Breast epithelium (tissue), 4 donors: Measurements from ENCODE around the gene CARD10. TPM values are rescaled to one million over a fixed set of nuclear protein-coding genes. Genes with fewer than 3 reads are reported as not detected.

Experiments used
- DNase-seq, 2 donors: peaks; one replicate each; pipeline ENCODE4 v3.0.0-alpha.2; 2019; ENCODE audit warnings: low spot score in 2 of 2
- H3K27ac ChIP-seq, 2 donors: fragments of 200-600 bp; sonication (generic) in 1 of 2; one replicate each; pipeline ENCODE4 v1.5.1; 2016 to 2019; ENCODE audit warnings: mild to moderate bottlenecking in 1 of 2
- H3K27me3 ChIP-seq, 2 donors: fragments of 200-600 bp; sonication (generic) in 1 of 2; one replicate each; pipeline versions ENCODE4 v1.5.1 to v1.6.0; 2017 to 2019; ENCODE audit warnings: control low read depth in 1 of 2, mild to moderate bottlenecking in 1 of 2
- H3K36me3 ChIP-seq: fragments of 200-600 bp; one replicate; pipeline ENCODE4 v1.5.1; 2019
- H3K4me1 ChIP-seq, 2 donors: fragments of 200-600 bp; sonication (generic); one replicate each; pipeline ENCODE4 v1.5.1; 2016 to 2019; ENCODE audit warnings: control low read depth in 1 of 2
- H3K4me3 ChIP-seq, 3 donors: fragments of 200-600 bp; sonication (generic); 1 replicate in 2 of 3; 2 replicates in 1 of 3; pipeline ENCODE4 v1.5.1; 2016 to 2019; ENCODE audit warnings: mild to moderate bottlenecking in 3 of 3, moderate library complexity in 2 of 3
- H3K9me3 ChIP-seq, 2 donors: fragments of 200-600 bp; sonication (generic) in 1 of 2; one replicate each; pipeline ENCODE4 v1.5.1; 2016 to 2019; ENCODE audit warnings: control low read depth in 1 of 2
- POLR2A ChIP-seq: fragments of 450-650 bp; IDR thresholded peaks from one replicate; pipeline ENCODE4 v1.6.1; 2016; ENCODE audit warnings: antibody characterized with exemption, mild to moderate bottlenecking, moderate library complexity
- POLR2AphosphoS5 ChIP-seq, 3 donors: sonication (generic); formaldehyde crosslinking; IDR thresholded peaks; one replicate each; pipeline ENCODE4 v1.6.1; 2017; ENCODE audit warnings: antibody characterized with exemption in 3 of 3
- intact Hi-C: fragments of 100-400 bp; cut with DNase I; formaldehyde crosslinking; loops from one replicate; pipeline ENCODE4 v1.15.1; 2023; ENCODE audit warnings: low total_unique reads
- total RNA-seq, 3 donors: library from RNA; depleted of rRNA; stranded (reverse); fragments of >200 nt; gene quantifications; one replicate each; pipeline ENCODE4 v1.1.0, GENCODE V29; 2016
- TF ChIP-seq, protein P1 (sequence below), 3 donors: fragments of 450-650 bp; IDR thresholded peaks; one replicate each; pipeline ENCODE4 v1.5.1; 2016 to 2017; ENCODE audit warnings: antibody characterized with exemption in 3 of 3, mild to moderate bottlenecking in 3 of 3, moderate library complexity in 3 of 3

The CARD10 gene
- total RNA-seq, 3 donors from 2014 or later = 2.9 to 12.1 (median 10.2) TPM

DNA sequence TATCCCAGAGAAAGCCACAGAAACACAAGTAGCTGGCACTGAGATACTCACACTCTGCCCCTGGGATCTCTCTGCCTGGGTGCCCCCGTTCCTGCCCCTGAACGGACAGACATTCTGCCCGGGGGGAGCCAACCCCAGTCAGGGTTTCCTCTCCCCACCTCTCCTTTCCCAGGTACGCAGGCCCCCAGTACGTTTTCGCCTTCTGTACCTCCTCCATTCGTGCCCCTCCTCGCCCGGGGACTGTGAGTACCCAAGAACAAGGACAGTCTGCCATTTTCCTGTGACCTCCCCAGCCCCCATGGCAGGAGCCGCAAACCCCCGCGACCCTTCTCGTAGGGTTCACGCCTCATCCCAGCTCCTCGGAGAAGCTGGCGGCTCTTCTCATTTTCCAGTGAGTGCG, 62.9 kb downstream of the CARD10 start:
- Histone ChIP-seq H3K27ac (no peak overlapping the region), H3K9me3 (no peaks in the 10 kb centered on the region), H3K4me3 (no peak overlapping the region), H3K4me1 (no peaks in the 10 kb centered on the region), H3K36me3 (no peaks in the 10 kb centered on the region), H3K27me3 (peaks cover 0 to 24% of the 10 kb centered on the region in 2 donors)
- no peak for DNase-seq
- intact Hi-C loops = no loop called here
- TF ChIP-seq, protein P1, sequence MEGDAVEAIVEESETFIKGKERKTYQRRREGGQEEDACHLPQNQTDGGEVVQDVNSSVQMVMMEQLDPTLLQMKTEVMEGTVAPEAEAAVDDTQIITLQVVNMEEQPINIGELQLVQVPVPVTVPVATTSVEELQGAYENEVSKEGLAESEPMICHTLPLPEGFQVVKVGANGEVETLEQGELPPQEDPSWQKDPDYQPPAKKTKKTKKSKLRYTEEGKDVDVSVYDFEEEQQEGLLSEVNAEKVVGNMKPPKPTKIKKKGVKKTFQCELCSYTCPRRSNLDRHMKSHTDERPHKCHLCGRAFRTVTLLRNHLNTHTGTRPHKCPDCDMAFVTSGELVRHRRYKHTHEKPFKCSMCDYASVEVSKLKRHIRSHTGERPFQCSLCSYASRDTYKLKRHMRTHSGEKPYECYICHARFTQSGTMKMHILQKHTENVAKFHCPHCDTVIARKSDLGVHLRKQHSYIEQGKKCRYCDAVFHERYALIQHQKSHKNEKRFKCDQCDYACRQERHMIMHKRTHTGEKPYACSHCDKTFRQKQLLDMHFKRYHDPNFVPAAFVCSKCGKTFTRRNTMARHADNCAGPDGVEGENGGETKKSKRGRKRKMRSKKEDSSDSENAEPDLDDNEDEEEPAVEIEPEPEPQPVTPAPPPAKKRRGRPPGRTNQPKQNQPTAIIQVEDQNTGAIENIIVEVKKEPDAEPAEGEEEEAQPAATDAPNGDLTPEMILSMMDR (IDR thresholded peaks at IDR 0.05) = no peak
- TF ChIP-seq POLR2AphosphoS5 (IDR thresholded peaks at IDR 0.05) (no peak), POLR2A (no peak)

- Histone ChIP-seq H3K36me3 (no peaks in the 10 kb centered on the region), H3K4me3 (no peak overlapping the region), H3K27me3 (peaks cover 0 to 24% of the 10 kb centered on the region in 2 donors), H3K4me1 (no peaks in the 10 kb centered on the region), H3K9me3 (no peaks in the 10 kb centered on the region), H3K27ac (no peak overlapping the region)
- TF ChIP-seq POLR2AphosphoS5 (IDR thresholded peaks at IDR 0.05) (no peak), POLR2A (no peak)
- TF ChIP-seq, protein P1 (IDR thresholded peaks at IDR 0.05) = no peak
- no peak for DNase-seq
- intact Hi-C loops = no loop called here
These were observed 63.3 kb downstream of the CARD10 start for GRCh38 chr22:37455896-37456295.

GRCh38 chr22:37454857-37455686, 64.1 kb downstream of the CARD10 start:
- intact Hi-C loops = no loop called here
- Histone ChIP-seq H3K4me1 (no peaks in the 10 kb centered on the region), H3K27ac (no peak overlapping the region), H3K4me3 (no peak overlapping the region), H3K36me3 (no peaks in the 10 kb centered on the region), H3K9me3 (no peaks in the 10 kb centered on the region), H3K27me3 (peaks cover 0 to 24% of the 10 kb centered on the region in 2 donors)
- no peak for DNase-seq
- TF ChIP-seq, protein P1 (IDR thresholded peaks at IDR 0.05) = no peak
- no peak for TF ChIP-seq POLR2AphosphoS5 (IDR thresholded peaks at IDR 0.05)

DNA sequence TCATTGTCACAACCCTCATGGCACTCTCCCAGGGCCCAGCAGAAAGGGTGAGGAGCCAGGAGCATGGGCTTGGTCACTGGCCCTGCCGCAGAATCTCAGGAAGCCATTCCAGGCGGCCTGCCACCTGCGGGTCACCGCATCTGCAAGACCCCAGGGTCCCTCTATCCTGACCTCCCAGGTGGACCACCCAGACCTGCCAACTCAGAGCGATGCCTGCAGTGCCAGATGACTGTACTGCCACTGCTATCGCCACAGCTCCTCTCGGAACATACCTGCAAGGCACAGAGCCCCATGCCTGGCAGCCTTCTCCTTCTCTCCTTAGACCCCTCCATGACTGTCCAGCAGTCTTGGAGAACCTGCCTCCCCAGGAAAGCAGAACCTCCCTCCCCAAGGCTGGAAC, 65.5 kb downstream of the CARD10 start:
- intact Hi-C loops = no loop called here
- peaks cover 0 to 32% of the 10 kb centered on the region in 2 donors for H3K27me3 ChIP-seq
- H3K27ac ChIP-seq = no peak overlapping the region
- H3K9me3 ChIP-seq = no peaks in the 10 kb centered on the region
- H3K4me1 ChIP-seq = no peaks in the 10 kb centered on the region
- no peak overlapping the region for H3K4me3 ChIP-seq
- TF ChIP-seq POLR2A = no peak
- no peak for TF ChIP-seq POLR2AphosphoS5 (IDR thresholded peaks at IDR 0.05)
- TF ChIP-seq, protein P1 (IDR thresholded peaks at IDR 0.05) = no peak
- no peak for DNase-seq
- H3K36me3 ChIP-seq = no peaks in the 10 kb centered on the region

- Histone ChIP-seq H3K36me3 (no peaks in the 10 kb centered on the region), H3K4me3 (no peak overlapping the region), H3K4me1 (no peaks in the 10 kb centered on the region), H3K27ac (no peak overlapping the region), H3K27me3 (peaks cover 0 to 22% of the 10 kb centered on the region in 2 donors), H3K9me3 (no peaks in the 10 kb centered on the region)
- intact Hi-C loops = no loop called here
- TF ChIP-seq POLR2A = no peak
- TF ChIP-seq, protein P1 (IDR thresholded peaks at IDR 0.05) = no peak
- no peak for TF ChIP-seq POLR2AphosphoS5 (IDR thresholded peaks at IDR 0.05)
- DNase-seq = no peak
These were observed 68.0 kb downstream of the CARD10 start for GRCh38 chr22:37451218-37451617.
